HG03175 (cell line): ENCODE results near the gene NFXL1.
"Not testable (repeated sequence)": the region's sequence is repeated elsewhere in the genome, so short reads cannot be mapped to it uniquely, and the experiment has no call there.

Experiments used
- ATAC-seq: cut with Tn5 transposase; IDR thresholded peaks from one replicate; pipeline ENCODE4 v1.9.1; 2021; ENCODE audit warnings: mild to moderate bottlenecking, moderate library complexity; ENCODE audit not compliant: unreplicated experiment

Gene NFXL1

DNA sequence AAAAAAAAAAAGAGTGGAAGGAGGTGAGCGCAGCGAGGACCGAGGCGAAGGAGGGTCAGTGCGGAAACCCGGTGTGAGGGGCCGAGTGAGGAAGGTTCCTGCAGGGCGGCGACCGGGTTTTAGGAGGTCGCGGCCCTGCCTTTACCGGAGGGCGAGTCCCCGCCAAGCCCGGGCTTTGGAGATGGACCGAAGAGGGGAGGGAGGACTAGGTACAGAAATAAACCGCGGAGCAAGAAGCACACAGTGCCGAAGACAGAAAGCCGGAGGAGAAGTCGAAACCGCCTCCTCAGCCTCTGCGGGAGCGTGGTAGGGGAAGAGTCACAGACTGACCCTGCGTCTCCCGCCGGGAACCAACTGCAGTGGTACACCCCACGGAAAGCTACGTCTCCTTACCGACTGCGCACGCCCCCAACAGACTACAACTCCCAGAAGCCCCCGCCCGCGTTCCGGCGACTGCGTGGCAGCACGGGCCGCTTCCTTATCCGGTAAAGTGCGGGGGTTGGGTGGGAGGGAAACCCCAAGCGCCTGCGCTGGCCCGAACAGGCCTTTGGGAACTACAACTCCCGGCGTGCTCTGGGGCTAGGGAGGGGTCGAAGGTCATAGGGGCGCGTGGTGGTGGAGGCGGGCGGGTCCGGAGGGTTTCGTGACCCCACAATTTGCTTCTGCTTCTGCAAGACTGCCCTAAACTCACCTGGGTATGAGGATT lies at the start of gene NFXL1:
Gene NFXL1, minus strand, starts transcription at position 364 of the 706 bp plus-strand sequence. CDS start 380 bp downstream, outside the sequence.
- ATAC-seq = peak; percentile 98

- no peak for ATAC-seq
Observed at GRCh38 chr4:47954677-47955076, 40.3 kb upstream of the NFXL1 start.

GRCh38 chr4:47954245-47954644 lies 39.9 kb upstream of the NFXL1 start:
- no peak for ATAC-seq

DNA sequence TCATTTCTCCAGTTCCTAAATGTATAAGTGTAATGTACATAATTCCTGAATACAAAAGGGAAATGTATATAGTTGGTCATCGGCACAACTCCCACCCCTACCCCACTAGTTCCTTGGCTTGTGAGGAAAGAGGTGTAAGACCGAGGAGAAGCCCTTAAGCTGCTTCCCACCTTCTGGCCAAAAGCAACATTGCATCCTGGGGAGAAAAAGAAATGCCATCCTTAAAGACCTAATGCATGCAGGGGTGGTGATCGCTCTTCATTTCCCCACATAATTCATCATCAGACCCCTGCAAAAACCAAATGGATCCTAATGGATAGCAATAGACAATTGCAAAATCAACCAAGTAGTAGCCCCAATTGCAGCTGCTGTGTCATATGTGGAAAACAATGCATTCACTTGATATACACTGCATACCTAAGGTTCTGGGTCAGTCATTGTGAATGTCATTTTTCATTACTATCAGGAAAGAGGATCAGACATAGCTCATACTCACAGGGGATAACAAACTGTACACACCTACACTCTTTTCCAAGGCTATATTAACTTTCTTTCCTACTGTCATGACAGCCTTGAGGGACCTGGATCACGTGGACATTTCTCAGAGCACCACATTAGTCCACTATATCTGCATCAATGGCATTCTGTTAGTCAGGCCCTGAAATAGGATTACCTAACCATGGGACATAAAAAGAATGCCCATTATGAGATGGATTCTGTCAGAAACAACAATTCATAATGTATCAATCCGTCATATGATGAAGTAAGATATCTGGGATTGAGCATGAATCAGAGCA lies 31.7 kb upstream of the NFXL1 start:
- no peak for ATAC-seq

GRCh38 chr4:47942081-47942819 lies 27.9 kb upstream of the NFXL1 start:
- ATAC-seq = no peak

DNA sequence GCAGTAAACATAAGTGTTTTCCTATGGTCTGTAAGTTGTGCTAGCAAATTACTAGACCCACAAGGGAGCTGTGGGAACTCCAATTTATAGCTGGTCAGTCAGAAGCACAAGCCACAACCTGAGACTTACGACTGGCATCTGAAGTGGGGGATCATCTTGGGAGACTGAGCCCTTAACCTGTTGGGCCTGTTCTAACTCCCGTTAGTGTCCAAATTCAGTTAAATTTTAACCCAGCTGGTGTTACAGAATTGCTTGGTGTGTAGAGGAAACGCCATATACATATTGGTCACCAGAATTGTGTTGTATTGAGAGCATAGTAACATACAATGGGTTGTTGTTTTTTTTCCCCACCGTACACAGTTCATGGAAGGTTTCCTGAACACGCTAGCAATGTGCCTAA lies 25.1 kb upstream of the NFXL1 start:
- no peak for ATAC-seq

GRCh38 chr4:47936336-47936735 lies 22.0 kb upstream of the NFXL1 start:
- ATAC-seq = no peak

- ATAC-seq = peak; percentile 55
Observed at GRCh38 chr4:47933840-47934239, 19.5 kb upstream of the NFXL1 start.

- no peak for ATAC-seq
Observed at GRCh38 chr4:47930971-47931804, 16.8 kb upstream of the NFXL1 start.

- no peak for ATAC-seq
Observed at GRCh38 chr4:47929682-47930201, 15.4 kb upstream of the NFXL1 start.

- ATAC-seq = peak; percentile 84
Observed at GRCh38 chr4:47926667-47927258, 12.4 kb upstream of the NFXL1 start.

GRCh38 chr4:47923261-47923608 lies 8.9 kb upstream of the NFXL1 start:
- not testable (repeated sequence) for ATAC-seq

GRCh38 chr4:47922436-47923260 lies 8.3 kb upstream of the NFXL1 start:
- ATAC-seq = not testable (repeated sequence)

DNA sequence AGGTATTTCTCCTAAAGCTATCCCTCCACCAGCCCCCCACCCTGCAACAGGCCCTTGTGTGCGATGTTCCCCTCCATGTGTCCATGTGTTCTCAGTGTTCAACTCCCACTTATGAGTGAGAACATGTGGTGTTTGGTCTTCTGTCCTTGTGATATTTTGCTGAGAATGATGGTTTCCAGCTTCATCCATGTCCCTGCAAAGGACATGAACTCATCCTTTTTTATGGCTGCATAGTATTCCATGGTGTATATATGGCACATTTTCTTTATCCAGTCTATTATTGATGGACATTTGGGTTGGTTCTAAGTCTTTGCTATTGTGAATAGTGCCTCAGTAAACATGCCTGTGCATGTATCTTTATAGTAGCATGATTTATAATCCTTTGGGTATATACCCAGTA lies 2.8 kb upstream of the NFXL1 start:
- ATAC-seq = not testable (repeated sequence)

DNA sequence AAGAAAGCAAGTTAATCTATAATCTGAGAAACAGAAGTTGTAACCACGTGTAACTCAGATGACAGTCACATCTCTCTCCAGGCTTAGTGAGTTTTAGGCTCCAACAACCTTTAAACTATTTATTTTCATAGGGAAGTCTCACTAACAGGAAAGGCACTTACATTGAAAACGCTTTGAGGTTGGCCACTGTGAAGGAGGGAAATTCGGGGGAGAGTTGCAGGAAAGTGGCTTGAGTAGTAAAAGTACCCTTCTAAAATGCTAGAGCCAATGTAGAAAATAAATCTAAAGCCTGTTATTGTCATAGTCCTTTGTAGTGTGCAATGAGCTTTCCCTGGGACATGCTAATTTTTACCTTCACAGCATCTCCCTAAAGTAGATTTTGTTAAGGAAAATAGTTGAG lies 995 bp upstream of the NFXL1 start:
- no peak for ATAC-seq

- ATAC-seq = peak; percentile 26
Observed at GRCh38 chr4:47914926-47915237, 499 bp upstream of the NFXL1 start.

DNA sequence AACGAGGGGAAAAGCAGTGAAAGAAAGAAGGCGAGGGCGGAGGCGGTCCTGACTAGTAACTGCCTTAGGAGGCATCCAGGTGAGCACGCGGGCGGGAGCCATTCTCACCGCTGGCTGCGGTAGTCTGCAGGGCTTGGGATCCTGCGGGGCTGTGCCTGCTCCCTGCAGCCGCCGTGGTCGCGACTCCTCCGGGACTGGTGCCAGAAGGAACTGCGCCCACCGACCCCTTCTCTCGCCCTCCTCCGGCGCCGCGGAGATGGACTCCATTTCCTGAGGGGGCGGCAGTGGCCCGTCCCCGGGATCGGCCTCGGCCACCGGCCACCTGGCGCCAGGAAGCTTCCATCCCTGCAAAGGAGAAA lies 543 bp downstream of the NFXL1 start:
- peak; percentile 17 for ATAC-seq

- ATAC-seq = no peak
Observed at GRCh38 chr4:47913330-47913729, 1.1 kb downstream of the NFXL1 start.

GRCh38 chr4:47907089-47907646 lies 7.2 kb downstream of the NFXL1 start:
- no peak for ATAC-seq
